OCI-LY7 (cell line): ENCODE measurements around the gene DOK3. TPM values are rescaled to one million over a fixed set of nuclear protein-coding genes. Genes with fewer than 3 reads are reported as not detected.

ENCODE experiments used
- BruUV-seq: library from RNA; stranded (reverse); fragments of 400-500 nt; replicated peaks from 2 replicates; lab custom pipeline; 2021; lab: Mats Ljungman, UMichigan
- CTCF ChIA-PET: fragments of 300-600 bp; sonication (Branson Sonifier 250); formaldehyde crosslinking; loops from one replicate; lab custom pipeline; 2022; ENCODE audit warnings: antibody characterized with exemption; ENCODE audit not compliant: unreplicated experiment; lab: Charles Lee
- POLR2A ChIA-PET: fragments of 300-600 bp; sonication (Branson Sonifier 250); formaldehyde crosslinking; loops from one replicate; lab custom pipeline; 2022; ENCODE audit warnings: antibody characterized with exemption; lab: Charles Lee
- DNase-seq: peaks from one replicate; pipeline ENCODE4 v3.0.0-alpha.2; 2015; ENCODE audit warnings: low spot score
- H2AFZ ChIP-seq: fragments of 200-600 bp; sonication (generic), shearing (Covaris generic); 2 replicates; pipeline ENCODE4 v1.6.1; 2014; ENCODE audit warnings: mild to moderate bottlenecking, antibody characterized with exemption, low read length, moderate library complexity
- H3K27ac ChIP-seq: fragments of 200-600 bp; sonication (generic); 2 replicates; pipeline ENCODE4 v1.5.1; 2014; ENCODE audit warnings: mixed run types, low read depth, mild to moderate bottlenecking, moderate library complexity, low read length, inconsistent platforms; ENCODE audit not compliant: poor library complexity, severe bottlenecking
- H3K36me3 ChIP-seq: fragments of 200-600 bp; sonication (generic); 2 replicates; pipeline ENCODE4 v1.6.1; 2014; ENCODE audit warnings: mild to moderate bottlenecking, antibody characterized with exemption, low read length, moderate library complexity, mixed read lengths; ENCODE audit not compliant: insufficient read depth
- H3K4me1 ChIP-seq: fragments of 200-600 bp; sonication (generic); 2 replicates; pipeline ENCODE4 v1.5.1; 2014; ENCODE audit warnings: mild to moderate bottlenecking, low read length; ENCODE audit not compliant: insufficient read depth, poor library complexity, severe bottlenecking
- H3K4me2 ChIP-seq: fragments of 200-600 bp; sonication (generic); 2 replicates; pipeline ENCODE4 v1.6.1; 2014; ENCODE audit warnings: mild to moderate bottlenecking, low read length
- H3K4me3 ChIP-seq: fragments of 200-600 bp; sonication (generic); 2 replicates; pipeline ENCODE4 v1.5.1; 2014; ENCODE audit warnings: mild to moderate bottlenecking, low read depth, low read length; ENCODE audit not compliant: poor library complexity, severe bottlenecking
- H3K79me2 ChIP-seq: fragments of 200-600 bp; sonication (generic); 2 replicates; pipeline ENCODE4 v1.6.1; 2016; ENCODE audit warnings: low read depth, mild to moderate bottlenecking, low read length, moderate library complexity, mixed read lengths; ENCODE audit not compliant: insufficient read depth
- H3K9me2 ChIP-seq: fragments of 200-600 bp; sonication (generic); 2 replicates; pipeline ENCODE4 v1.6.1; 2016; ENCODE audit warnings: mild to moderate bottlenecking, low read length, mixed read lengths; ENCODE audit not compliant: insufficient read depth
- H3K9me3 ChIP-seq: fragments of 200-600 bp; sonication (generic); 2 replicates; pipeline ENCODE4 v1.6.1; 2014; ENCODE audit warnings: mild to moderate bottlenecking, mixed run types, low read length, mixed read lengths
- H4K20me1 ChIP-seq: fragments of 200-600 bp; sonication (generic); 2 replicates; pipeline ENCODE4 v1.6.1; 2014; ENCODE audit warnings: mild to moderate bottlenecking, antibody characterized with exemption, low read length, moderate library complexity, mixed read lengths; ENCODE audit not compliant: insufficient read depth
- EZH2phosphoT487 ChIP-seq: fragments of 200-600 bp; sonication (generic); IDR thresholded peaks from 2 replicates; pipeline ENCODE4 v1.6.1; 2018; ENCODE audit warnings: low read depth, borderline replicate concordance, mild to moderate bottlenecking, mixed run types, antibody characterized with exemption, low read length, moderate library complexity, mixed read lengths
- intact Hi-C: fragments of 100-400 bp; cut with micrococcal nuclease; formaldehyde crosslinking; loops from one replicate; pipeline ENCODE4 v1.10.0; 2022; ENCODE audit not compliant: unreplicated experiment
- total RNA-seq, 2 experiments: library from RNA; depleted of rRNA in 1 of 2; stranded (reverse); fragments of >200 nt in 1 of 2; shearing (Covaris generic) in 1 of 2; gene quantifications; 2 replicates each; pipeline ENCODE4 v1.2.3, GENCODE V29; 2014 to 2022
- TF ChIP-seq, protein P1 (sequence below): fragments of 200-600 bp; sonication (generic); conservative IDR thresholded peaks from 2 replicates; pipeline ENCODE4 v1.5.1; 2014; ENCODE audit warnings: mild to moderate bottlenecking, antibody characterized with exemption, low read length, moderate library complexity, mixed read lengths

Gene DOK3
- total RNA-seq, 2 experiments from 2014 or later = 186 to 260 TPM

- Histone ChIP-seq H3K27ac (no peak overlapping the region), H3K4me3 (no peak overlapping the region), H3K36me3 (no peaks in the 10 kb centered on the region), H3K9me3 (no peaks in the 10 kb centered on the region), H3K4me2 (no peak overlapping the region), H2AFZ (no peak overlapping the region), H3K79me2 (no peaks in the 10 kb centered on the region), H3K9me2 (no peaks in the 10 kb centered on the region), H4K20me1 (no peaks in the 10 kb centered on the region), H3K4me1 (peaks cover under 1% of the 10 kb centered on the region)
- intact Hi-C loops = no loop called here
- CTCF ChIA-PET = no interaction called here
- no peak for DNase-seq
- TF ChIP-seq, protein P1, sequence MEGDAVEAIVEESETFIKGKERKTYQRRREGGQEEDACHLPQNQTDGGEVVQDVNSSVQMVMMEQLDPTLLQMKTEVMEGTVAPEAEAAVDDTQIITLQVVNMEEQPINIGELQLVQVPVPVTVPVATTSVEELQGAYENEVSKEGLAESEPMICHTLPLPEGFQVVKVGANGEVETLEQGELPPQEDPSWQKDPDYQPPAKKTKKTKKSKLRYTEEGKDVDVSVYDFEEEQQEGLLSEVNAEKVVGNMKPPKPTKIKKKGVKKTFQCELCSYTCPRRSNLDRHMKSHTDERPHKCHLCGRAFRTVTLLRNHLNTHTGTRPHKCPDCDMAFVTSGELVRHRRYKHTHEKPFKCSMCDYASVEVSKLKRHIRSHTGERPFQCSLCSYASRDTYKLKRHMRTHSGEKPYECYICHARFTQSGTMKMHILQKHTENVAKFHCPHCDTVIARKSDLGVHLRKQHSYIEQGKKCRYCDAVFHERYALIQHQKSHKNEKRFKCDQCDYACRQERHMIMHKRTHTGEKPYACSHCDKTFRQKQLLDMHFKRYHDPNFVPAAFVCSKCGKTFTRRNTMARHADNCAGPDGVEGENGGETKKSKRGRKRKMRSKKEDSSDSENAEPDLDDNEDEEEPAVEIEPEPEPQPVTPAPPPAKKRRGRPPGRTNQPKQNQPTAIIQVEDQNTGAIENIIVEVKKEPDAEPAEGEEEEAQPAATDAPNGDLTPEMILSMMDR = no peak
- no peak for TF ChIP-seq EZH2phosphoT487
- BruUV-seq = no TSS peak
- POLR2A ChIA-PET = interaction anchor here (0.6 to 1.6 kb wide), 2 partner anchors 31 to 56 kb away, joined by 3 to 4 read pairs; no protein-coding TSS in a partner anchor
Measured at GRCh38 chr5:177477701-177478477, 31.7 kb downstream of the DOK3 start.

DNA sequence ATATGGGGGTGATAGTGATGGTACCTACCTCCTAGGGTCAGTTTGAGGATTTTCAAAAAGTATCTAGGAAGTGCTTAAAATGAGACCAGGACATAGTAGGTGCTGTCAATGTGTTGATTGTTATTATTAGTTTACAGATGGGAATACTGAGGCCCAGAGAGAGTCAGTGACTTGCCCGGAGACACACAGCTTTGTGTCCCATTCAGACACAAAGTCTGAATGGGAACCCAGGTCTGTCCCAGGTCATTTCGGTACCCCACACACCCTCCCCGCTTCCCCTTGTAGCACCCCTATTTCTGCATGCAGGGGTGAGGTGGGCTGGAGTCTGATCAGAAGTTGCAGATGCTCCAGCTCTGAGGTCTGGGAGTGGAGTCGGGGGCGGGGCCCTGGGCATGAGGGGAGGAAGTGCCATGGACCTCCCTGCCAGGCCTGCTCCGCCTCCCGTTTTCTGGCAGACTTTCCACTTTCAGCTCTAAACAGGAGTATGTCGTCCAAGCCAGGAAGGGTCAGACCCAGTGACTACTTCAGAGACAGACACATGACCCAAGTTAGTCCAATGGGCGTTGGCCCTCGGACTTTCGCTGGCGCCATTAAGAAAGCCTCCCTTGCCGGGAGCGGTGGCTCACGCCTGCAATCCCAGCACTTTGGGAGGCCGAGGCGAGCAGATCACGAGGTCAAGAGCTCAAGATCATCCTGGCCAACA is 32.9 kb downstream of the DOK3 start:
- Histone ChIP-seq H3K27ac (no peak overlapping the region), H3K9me3 (no peaks in the 10 kb centered on the region), H3K9me2 (no peaks in the 10 kb centered on the region), H3K4me3 (no peak overlapping the region), H3K4me1 (peaks cover 10% of the 10 kb centered on the region), H3K4me2 (no peak overlapping the region), H4K20me1 (no peaks in the 10 kb centered on the region), H3K79me2 (no peaks in the 10 kb centered on the region), H3K36me3 (no peaks in the 10 kb centered on the region), H2AFZ (no peak overlapping the region)
- BruUV-seq = no TSS peak
- intact Hi-C loops = no loop called here
- CTCF ChIA-PET = interaction anchor here (0.6 kb wide), 1 partner anchor 94 kb away, joined by 4 read pairs; no protein-coding TSS in a partner anchor
- TF ChIP-seq EZH2phosphoT487 = no peak
- TF ChIP-seq, protein P1 = no peak
- POLR2A ChIA-PET = no interaction called here
- DNase-seq = no peak
